WTC11 (cell line): ENCODE results near the gene LYRM7.

Source experiments
- ATF2 ChIP-seq: sonication (generic); formaldehyde crosslinking; IDR thresholded peaks from 2 replicates; pipeline ENCODE4 v1.8.1; 2022; ENCODE audit warnings: low read depth, missing genetic modification reagents, borderline replicate concordance
- CTCF ChIP-seq: fragments of 200-600 bp; IDR thresholded peaks from 2 replicates; pipeline ENCODE4 v1.8.0; 2022; ENCODE audit warnings: antibody characterized with exemption
- JUN ChIP-seq: sonication (generic); formaldehyde crosslinking; IDR thresholded peaks from 2 replicates; pipeline ENCODE4 v1.8.0; 2023; ENCODE audit warnings: mild to moderate bottlenecking, missing genetic modification reagents
- MAX ChIP-seq: sonication (generic); formaldehyde crosslinking; IDR thresholded peaks from 2 replicates; pipeline ENCODE4 v1.8.0; 2022; ENCODE audit warnings: mild to moderate bottlenecking, missing genetic modification reagents
- NR3C1 ChIP-seq: sonication (generic); formaldehyde crosslinking; conservative IDR thresholded peaks from 2 replicates; pipeline ENCODE4 v1.8.1; 2023; ENCODE audit warnings: low read depth, mild to moderate bottlenecking, missing genetic modification reagents
- TCF7 ChIP-seq: sonication (generic); formaldehyde crosslinking; IDR thresholded peaks from 2 replicates; pipeline ENCODE4 v1.8.0; 2022; ENCODE audit warnings: mild to moderate bottlenecking, low read depth, missing genetic modification reagents, moderate library complexity
- TEAD4 ChIP-seq: sonication (generic); formaldehyde crosslinking; IDR thresholded peaks from 2 replicates; pipeline ENCODE4 v1.8.0; 2022; ENCODE audit warnings: mild to moderate bottlenecking, missing genetic modification reagents

- TF ChIP-seq CTCF (no peak), TEAD4 (CRISPR knock-in tag) (no peak), JUN (no peak), ATF2 (CRISPR knock-in tag) (no peak), TCF7 (no peak), NR3C1 (no peak), MAX (CRISPR knock-in tag) (no peak)
These were observed 57.9 kb downstream of the LYRM7 start for GRCh38 chr5:131228646-131229045.
